ENCODE results near the gene C2orf74.
A peak's percentile ranks its signal among the peaks of the same experiment; 100 is the strongest.
"Not testable (repeated sequence)": the region's sequence is repeated elsewhere in the genome, so short reads cannot be mapped to it uniquely, and the experiment has no call there.

C2orf74 gene

DNA sequence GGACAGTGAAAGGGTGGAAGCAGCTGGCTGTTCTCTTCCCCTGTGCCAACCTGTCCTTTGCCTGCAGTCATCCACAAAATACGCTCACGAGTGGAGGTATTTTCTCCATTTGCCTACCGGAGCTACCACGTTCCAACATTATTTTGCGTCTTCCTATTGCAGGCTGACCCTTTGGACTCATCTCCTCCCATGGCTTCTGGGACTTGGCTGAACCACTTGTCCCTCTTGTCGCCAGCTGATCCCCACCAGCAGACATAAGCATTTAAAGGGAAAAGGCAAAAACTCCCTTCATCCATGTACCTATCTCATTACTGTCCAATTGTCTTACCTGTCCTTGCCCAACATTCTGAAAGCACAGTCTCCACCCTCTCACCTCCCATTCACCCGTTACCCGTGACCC, 13.0 kb downstream of the C2orf74 start:
- DNase-seq = no peak

DNA sequence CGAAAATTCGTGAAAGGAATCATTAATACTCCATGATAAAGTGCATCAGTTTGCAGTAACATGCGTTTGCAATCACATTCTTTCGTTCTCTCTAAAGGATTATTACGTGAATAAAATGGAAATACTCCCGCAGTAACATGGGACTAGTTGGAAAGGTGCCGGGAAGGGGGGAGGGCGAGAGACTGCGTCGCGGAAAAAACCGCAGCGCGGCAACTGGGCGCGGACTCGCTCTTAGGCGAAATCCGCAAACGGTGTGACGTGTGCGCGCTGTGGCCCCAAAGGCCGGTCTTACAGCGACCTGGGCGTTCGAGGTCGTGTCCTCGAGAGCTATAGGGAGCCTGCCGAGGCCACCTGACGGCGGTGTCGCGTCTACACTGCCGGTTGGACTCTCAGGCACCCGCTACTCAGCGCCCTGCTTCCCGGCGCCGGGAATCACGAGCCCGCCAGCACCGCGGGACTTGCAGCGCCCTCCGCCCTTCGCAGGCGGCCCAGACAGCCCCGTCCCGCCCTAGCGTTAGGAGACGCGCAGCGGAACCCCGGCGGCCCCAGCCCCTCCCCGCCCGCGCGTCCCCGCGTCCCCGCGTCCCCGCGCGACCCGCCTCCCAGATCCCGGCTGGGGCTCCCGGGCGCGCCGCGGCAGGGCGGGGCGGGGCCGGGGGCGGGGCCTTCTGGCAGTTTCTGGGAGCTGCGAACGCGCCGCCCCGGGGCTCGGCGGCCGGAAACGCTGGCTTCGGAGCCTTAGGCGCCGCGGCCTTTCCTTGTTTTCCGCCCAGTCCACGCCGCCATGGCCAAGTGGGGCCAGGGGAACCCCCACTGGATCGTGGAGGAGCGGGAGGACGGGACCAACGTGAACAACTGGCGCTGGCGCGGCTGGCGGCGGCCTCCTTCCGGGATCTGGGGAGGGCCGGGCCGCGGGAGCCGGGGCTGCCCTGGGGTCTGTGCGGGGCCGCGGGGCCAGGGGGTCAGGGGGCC, 15.1 kb downstream of the C2orf74 start:
- DNase-seq = peak; percentile 94

DNA sequence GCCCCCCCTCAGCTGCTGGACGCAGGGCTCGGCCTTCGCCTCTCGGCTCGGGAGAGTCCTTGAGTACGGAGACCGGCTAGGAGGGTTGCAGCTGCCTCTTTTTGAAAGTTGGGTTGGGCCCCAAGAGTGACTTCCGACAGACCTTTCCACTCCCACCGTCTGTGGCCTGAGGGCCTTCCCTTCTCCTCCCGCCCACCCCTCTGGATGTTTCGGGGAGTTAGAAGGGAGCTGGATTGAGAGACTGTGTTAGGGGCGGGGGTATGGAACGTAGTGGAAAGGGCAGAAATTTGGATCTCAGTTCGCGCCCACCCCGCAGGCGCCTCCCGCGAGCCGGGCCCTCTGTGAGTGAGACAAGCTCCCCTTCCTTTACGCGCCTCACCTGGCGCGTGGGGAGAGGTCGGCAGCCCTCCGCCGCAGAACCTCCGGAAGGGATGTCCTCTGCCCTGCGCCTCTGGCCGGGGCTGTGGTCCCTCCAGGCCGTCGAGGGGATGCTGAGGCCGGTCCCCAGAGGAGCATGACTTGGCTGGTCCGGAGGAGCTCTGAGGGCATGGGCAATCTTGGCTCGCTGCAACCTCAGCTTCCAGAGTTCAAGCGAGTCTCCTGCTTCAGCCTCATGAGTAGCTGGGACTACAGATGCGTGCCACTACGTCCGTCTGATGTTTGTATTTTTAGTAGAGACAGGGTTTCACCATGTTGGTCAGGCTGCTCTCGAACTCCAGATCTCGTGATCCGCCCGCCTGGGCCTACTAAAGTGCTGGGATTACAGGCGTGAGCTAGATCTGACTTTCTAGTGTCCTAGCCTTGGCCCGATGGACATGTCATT, 15.9 kb downstream of the C2orf74 start:
- DNase-seq = peak; percentile 43

DNA sequence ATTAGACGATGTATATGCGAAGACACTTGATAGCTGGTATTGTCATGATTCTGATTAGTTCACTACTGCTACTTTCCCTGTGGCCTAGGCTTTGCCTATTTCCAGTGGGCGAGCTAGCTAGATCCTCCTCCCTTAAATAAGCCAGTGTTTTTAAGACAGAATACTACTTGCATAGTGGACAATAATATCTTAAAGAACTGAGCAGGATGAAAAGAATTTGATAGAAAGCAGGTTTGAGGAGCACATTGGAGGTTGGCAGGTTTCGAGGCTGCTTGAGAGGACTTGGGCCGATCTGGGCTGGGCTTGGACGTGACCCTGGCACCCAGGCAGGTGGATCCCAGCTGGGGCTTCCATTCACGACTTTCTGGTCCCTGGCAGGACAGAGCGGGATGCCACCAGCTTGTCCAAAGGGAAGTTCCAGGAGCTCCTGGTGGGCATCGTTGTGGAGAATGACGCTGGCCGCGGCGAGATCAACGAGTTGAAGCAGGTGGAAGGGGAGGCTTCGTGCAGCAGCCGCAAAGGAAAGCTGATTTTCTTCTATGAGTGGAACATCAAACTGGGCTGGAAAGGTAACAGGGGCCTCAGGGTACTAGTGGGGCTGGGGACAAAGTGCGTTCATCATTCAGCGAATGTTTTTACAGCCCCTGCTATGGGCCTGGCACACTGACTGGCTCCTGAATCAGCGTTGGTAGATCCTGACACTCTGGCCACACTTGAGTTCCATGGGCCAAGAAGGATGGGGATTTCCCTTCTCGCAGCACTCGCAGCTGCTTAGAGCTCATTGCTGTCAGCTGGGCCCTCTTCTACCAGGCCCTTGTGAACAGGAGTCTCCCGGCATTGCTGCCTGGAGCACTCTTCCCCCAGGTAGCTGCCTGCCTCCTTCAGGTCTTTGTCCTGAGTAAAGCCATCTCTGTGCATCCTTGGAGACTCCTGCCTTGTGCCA, 16.9 kb downstream of the C2orf74 start:
- no peak for DNase-seq

DNA sequence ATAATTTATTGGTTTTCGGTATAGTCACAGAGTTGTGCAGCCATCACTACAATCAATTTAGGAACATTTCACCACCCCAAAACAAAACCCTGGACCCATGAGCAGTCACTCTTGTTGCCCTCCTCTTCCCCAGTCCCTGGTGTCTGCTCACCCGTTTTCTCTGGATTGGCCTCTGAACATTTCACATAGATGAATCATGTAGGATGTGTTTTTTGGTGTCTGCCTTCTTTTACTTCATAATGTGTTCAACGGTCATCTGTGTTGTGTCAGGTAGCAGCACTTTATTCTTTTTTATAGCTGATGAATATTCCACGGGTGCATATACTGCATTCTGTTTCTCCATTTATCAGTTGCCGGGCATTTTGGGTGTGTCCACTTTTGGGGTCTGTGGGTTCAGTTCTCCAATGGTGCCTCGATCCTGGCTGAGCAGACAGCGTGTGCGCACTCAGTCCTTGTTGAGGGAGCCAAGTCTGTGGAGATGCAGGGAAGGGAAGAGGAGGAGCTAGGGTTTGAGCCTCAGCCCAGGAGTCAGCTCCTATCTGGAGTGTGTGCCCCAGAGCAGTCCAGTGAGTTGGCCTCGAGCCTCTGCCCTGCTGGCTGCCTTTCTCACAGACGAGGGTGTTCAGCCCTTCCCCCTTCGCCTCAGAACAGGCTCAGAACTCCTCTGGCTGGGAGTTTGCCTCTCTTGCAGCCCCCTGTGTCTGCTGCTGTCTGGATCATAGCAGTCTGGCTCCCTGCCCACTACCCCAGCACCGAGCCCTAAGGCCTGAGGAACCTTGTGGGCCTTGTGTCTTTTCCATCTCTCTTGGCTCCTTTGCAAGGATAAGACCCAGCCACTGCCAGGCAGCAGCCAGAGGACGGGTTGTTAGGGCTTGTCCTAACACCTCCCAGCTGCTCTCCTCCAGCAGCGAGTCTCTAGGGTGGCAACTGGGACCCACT, 18.0 kb downstream of the C2orf74 start:
- DNase-seq = no peak

DNA sequence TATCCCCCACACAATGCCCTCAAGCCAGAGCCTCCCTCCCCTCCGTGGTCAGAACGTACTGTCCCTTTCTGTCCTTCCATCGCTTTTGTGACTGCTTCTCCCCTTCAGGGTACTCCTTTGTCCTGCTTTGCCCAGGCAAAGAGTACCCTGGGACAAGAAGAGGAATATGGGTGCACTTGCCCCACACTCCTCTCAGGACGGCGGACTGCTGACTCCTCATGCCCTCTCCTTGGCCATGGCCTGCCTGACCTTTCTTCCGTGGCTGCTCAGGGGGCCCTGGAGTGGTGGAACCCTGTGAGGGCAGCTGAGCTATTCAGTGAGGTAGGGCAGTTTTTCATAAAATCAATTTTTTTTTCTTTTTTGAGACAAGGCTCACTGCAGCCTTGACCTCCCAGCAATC, 18.7 kb downstream of the C2orf74 start:
- no peak for DNase-seq

DNA sequence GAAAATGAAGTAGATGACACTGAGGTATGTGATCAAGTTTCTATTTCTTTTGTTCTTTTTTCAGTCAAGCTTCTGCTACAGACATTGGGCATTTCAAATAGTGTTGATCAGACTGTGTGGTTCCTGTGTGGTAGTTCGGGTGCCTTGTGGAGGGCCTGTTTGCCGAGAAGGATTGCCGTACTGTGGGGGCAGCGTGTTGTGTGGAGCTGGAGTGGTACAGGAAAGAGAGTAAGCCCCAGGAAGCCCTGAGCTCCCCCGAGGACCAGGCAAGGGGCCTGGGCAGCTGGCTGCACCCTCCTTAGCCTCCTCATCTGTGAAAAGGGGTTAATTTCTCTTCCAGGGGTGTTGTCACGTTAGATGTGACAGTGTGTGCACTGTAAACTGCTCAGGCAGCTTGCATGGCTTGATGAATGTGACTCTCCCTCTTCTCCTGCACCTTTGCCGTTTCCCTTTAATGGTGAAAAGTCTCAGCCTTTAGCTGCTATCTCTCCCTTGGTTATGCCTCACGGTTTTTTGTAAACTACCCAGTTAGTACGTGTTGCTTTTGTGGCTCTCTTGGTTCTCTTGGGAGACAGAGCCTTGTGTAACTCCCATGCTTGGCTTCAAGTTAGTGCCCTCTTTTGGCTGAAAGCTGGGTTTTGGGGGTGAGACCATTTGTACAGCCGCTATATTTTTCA, 19.5 kb downstream of the C2orf74 start:
- DNase-seq = no peak

DNA sequence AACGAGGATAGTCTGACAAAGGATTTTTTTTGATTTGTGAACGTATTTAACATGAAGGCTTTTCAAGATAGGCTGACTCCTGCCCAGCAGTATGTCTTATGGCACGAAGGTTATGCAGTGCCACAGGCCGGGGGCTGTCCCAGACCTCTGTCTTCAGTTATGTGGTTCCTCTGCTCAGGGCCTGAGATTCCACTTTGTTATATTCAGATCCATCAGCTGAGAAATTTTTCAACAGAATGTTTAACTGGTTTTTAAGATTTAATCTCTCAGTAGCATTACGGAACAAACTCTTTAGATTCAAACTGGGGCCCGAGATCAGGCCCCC, 20.0 kb downstream of the C2orf74 start:
- no peak for DNase-seq

DNA sequence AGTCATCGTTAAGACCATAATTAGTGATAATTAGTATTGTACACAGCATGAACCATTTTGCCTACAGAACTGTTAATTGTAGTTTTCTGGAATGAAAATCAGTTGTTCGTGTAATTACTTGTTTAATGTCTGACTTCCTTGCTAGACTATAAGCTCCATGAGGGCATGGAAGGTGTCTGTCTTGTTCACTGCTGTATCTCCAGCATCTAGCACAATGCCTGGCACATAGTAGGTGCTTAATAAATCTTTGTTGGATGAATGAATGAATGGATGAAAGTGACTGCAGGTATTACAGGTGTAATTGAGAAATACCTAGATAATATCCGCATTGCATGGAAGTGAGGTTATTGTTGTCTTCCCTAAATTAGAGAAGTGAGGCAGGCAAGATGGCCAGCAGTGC, 21.8 kb downstream of the C2orf74 start:
- DNase-seq = no peak

DNA sequence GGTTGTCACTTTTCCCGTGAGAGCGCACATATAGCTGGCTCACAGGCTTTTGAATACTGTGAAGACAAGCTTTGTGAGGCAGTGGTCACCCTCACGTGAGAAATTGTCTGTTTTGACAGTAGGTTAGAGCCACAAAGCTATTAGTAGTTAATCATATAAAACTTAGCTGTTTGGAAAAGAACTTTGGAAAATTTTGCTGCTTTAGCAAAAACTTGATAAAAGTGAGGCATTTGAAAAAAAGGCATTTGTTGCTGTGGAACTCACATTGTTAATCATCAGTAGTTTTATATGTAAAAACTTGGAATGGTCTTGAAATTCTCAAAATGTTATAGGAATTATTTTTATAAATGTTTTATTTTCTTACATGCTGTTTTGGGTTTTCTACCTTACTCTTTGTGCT, 22.3 kb downstream of the C2orf74 start:
- DNase-seq = no peak

DNA sequence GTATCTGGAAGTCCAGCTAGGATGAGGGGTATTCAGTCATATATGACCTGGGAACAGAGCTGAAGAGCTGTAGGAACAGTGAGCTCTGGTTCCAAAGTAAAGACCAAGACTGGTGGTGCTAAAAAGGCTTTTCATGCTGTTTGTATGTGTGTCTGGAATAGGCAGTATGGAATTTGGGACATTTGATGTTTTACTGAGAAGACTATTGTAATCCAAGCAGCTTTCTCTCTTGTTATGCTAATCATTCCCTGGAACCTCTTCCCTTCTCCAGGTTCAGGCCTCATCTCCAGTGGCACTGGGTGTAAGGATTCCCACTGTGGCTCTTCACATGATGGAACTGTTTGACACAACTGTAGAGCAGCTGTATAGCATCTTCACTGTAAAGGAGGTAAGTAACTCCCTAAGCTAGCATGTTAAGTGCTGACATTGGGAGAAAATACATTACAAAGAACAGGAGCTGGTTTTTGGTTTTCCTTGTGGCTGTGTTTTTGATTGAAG, 23.3 kb downstream of the C2orf74 start:
- DNase-seq = no peak

DNA sequence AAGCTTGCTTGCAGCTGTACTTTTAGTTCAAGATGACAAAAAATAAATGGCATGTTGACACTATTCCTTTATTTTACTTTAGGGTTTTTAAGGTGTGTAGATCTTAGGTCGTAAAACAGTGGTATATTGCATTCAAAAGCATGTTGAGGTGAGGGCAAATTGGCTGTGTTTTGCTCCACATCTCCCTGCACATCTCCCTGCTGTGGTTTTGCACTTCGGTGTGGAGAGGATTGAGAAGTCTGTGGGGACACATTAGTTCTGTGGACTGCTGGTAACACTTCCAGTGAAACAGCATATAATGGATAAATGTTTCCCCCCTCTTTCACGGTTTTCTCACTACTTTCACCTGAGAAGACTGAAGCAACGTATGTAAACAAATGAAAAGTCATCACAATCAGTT, 25.1 kb downstream of the C2orf74 start:
- DNase-seq = no peak

DNA sequence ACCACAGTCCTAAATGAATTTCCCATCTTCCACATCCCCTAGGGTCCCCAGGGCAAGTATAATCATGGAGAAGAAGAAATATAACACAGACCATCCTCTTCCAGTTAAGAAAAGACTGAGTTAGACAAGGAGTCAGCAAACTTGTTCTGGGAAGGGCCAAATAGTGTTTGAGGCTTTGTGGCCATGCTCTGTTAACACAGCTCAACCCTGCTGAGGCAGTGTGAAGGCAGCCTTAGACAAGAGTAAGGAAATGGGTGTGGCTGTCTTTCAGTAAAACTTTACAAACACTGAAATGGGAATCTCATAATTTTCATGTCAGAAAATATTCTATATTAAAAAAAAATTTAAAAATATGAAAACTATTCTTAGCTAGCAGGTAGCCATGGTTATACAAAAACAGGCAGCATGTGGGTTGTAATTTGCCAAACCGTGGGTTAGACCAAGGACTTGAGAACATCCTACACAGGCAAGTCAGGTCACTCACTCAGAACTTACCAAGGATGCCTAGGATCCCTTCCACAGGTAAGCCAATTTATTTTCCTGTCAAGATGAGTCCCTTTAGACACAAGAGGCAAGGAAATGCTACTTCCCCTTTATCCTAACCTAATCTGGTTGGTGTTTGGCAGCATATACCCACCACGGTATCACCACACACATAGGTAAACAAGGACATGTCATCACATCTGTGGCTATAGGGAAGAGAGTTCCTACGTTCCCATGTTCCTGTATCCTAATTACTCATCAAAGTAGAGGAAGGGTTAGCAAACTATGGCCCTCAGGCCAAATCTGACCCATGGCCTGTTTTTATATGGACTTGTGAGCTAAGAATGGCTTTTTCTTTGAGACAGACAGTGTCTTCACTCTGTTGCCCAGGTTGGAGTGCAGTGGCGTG, 31.9 kb downstream of the C2orf74 start:
- no peak for DNase-seq

DNA sequence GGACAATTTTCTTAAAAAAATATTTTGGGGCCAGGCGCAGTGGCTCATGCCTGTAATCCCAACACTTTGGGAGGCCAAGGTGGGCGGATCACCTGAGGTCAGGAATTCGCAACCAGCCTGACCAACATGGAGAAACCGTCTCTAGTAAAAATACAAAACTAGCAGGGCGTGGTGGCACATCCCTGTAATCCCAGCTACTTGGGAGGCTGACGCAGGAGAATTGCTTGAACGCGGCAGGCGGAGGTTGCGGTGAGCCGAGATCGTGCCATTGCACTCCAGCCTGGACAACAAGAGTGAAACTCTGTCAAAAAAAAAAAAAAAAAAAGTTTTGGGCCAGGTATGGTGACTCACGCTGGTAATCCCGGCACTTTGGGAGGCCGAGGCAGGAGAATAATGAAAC, 32.7 kb downstream of the C2orf74 start:
- DNase-seq = not testable (repeated sequence)

DNA sequence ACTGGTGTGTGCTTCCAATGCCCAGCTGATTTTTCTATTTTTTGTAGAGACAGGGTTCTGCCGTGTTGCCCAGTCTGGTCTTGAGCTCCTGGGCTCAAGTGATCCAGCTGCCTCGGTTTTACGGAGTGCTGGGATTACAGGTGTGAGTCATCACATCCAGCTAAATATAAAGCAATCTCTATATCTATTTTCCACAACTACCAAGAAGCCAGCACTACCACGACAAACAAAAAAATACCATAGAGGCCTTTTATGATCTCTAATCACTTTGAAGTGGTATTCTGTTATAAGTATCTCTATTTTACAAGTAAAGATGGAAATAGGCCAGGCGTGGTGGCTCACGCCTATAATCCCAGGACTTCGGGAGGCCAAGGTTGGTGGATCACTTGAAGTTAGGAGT, 34.7 kb downstream of the C2orf74 start:
- no peak for DNase-seq

DNA sequence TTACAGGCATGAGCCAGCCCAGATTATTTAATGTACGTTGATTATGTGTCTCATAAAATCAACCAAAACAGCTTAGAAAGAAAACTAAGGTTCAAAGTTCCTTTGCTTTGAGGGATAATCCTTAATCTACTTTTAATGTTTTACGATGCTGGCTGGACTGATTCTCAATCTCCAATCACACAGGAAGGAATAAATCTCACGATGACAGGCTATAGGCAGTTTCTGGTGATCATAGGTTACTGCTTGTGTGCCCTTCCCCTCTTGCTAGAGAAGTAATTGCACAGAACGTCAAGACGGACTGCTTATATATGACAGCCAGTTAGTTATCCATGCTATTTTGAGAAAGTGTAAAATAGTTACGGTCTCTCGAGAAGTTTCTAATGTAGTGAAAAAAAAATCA, 43.1 kb downstream of the C2orf74 start:
- no peak for DNase-seq

DNA sequence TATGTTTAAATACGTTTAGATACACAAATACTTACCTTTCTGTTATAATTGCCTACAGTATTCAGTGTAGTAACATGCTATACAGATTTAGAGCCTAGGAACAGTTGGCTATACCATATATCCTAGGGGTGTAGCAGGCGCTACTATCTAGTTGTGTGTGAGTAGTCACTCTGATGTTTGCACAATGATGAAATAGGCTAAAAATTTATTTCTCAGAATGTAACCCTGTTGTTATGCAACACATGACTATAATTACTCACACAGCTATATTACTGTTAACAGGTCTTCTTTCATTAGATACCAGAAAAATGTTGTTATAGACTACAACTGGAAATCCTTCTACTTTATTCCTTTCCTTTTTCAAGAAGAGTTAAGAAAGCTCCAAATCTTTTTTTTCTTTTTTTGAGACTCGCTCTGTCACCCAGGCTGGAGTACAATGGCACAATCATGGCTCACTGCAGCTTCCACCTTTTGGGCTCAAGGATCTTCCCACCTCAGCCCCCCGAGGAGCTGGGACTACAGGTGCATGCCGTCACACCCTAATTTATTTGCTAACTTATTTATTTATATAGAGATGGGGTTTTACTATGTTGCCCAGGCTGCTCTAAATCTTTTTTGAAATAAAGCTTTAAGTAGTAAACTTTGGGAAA, 48.5 kb downstream of the C2orf74 start:
- DNase-seq = no peak

DNA sequence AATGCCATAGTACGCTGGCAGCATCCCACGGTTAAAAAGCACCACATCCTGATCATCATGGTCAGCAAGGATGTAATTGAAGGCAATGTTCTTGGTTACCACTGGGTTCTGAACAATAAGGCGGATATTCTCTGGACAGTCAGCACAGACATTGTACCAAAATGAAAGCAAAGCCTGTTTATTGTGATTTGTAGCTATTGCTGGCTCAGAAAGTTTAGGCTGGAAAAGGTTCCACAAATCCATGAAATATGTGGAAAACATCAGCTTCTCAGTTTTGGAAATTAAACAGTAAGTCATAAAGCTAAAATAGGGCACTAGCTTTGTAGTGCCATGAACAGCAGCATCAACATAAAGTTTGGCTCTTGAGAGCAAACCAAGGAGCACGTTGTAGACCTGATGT, 52.2 kb downstream of the C2orf74 start:
- DNase-seq = no peak

All from activated CD8-positive, alpha-beta memory T cell treated with anti-CD3 and anti-CD28 coated beads, Interleukin-2, amount 50 U/mL, for 4 hours (primary cell).